Stimulated activated CD4-positive, alpha-beta T cell treated with anti-CD3 and anti-CD28 coated beads, Interleukin-4, amount 100 ng/mL, for 24 hours (primary cell): ENCODE measurements around the gene CDC42BPG.

Source experiments
- DNase-seq: peaks from one replicate; pipeline ENCODE4 v3.0.0-alpha.2; 2020

The CDC42BPG gene

DNA sequence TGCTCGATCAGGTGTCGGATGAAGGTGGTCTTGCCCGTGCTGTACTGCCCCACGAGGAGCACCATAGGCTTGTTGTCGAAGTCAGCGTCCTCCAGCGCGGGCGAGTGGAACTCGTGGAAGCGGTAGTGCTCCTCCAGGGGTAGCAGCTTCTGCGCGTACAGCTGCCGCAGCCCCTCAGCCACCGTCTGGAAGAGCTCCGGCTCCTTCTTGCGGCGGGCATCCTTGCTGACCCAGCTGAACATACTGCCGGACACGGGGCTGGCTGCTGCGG lies 33.7 kb upstream of the CDC42BPG start:
- DNase-seq: no peak

- DNase-seq: peak; percentile 49
Measured at GRCh38 chr11:64877390-64878222, 33.2 kb upstream of the CDC42BPG start.

- DNase-seq: no peak
Measured at GRCh38 chr11:64876835-64877341, 32.4 kb upstream of the CDC42BPG start.

DNA sequence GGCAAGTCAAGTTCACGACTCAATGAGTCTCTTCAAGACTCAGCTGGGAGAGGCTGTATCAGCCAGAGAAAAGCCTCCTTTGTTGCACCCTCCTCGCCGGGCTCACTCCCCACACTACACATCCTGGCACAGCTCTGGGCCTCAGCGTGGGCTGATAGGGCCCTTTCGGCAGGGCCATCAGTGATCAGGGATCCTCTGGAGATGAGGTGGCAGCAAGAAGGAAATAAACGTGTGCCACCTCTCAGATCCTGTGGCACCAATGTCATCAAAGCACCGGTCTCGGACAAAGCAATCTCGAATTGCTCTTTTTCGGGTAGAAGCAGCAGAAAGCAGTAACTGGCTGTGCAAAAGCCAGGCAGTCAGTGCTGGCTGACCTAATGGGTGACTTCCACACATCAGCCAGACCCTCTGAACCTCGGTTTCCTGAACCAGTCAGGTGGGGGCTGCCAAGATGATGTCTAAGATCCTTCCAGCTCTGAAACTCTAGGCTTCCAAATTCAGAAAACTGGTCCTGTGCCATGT lies 31.8 kb upstream of the CDC42BPG start:
- DNase-seq: peak; percentile 58

- no peak for DNase-seq
Measured at GRCh38 chr11:64875369-64876228, 31.1 kb upstream of the CDC42BPG start.

DNA sequence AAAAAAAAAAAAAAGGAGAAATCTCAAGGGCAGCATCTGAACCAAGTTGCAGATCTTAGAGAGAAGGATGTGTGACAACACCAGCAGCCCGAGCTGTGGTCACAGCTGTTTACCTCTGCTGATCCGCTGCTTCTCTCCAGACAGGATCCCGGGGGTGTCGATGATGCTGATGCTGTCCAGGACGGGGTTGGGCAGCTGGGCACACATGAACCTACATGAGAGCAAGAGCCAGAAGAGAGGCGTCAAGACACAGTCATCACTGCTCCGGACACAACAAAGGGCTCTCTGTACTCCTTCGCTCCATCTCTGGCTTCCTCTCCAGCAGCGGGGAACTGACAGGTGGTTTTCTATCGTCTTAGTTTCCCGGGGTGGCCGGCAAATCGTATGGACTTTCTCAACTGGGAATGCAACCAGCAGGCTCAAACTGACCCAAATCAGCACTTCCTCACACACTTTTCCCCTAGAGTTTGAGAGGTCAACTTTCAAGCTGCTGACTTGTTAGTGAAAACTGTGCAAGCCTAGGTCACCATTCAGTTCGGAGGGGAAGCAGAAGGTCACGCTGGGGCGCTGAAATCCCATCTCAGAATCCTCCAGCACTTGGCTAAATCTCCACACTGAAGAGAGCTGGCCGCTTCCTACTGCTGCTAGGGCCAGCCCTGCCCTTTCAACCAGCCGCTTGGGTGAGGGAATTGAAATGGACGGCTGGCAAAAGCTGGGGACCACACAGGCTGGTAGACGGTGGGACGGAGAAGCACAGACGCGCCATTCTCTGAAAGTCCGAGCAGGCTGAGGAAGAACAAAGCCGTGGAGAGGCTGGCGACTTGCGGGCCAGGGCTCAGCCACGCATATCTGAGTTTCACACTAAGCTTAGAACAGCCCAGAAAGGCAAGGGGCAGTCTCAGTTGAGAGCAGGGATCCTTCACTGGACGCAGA lies 30.1 kb upstream of the CDC42BPG start:
- DNase-seq: no peak

GRCh38 chr11:64872790-64873488 lies 28.5 kb upstream of the CDC42BPG start:
- DNase-seq: no peak

- no peak for DNase-seq
Measured at GRCh38 chr11:64871492-64871891, 27.0 kb upstream of the CDC42BPG start.

DNA sequence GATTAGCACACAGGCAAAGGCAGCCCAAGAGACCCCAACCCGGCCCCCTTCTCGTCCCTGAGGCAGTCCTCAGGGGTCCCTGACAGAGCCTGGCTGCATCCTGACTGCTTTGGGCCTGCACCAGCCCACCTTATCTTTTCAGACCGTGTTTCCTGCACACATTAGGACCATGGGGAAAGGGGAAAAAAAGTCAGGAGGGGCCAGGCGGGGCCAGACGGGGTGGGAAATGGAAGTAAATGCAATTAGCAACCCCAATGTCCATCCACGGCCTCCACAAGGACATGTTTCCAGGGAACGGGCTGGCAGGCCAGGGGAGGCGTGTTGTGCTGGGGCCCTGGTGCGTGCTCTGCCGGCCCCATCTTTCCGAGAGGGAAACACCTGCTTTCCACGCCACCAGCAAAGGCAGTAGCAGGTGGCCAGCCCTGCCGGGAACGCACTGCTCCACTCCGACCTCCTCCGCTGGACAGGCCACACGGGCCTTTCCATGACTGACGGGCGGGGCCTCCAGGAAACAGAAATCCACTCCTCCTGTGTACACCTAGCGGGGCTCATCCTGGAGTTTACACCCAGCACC lies 26.5 kb upstream of the CDC42BPG start:
- DNase-seq: no peak

- DNase-seq: no peak
Measured at GRCh38 chr11:64870176-64870892, 25.9 kb upstream of the CDC42BPG start.

- no peak for DNase-seq
Measured at GRCh38 chr11:64869571-64870175, 25.2 kb upstream of the CDC42BPG start.

- no peak for DNase-seq
Measured at GRCh38 chr11:64868904-64869570, 24.6 kb upstream of the CDC42BPG start.

- DNase-seq: peak; percentile 42
Measured at GRCh38 chr11:64867748-64868462, 23.5 kb upstream of the CDC42BPG start.

GRCh38 chr11:64866173-64866491 lies 21.7 kb upstream of the CDC42BPG start:
- DNase-seq: no peak

GRCh38 chr11:64865286-64866172 lies 21.1 kb upstream of the CDC42BPG start:
- DNase-seq: peak; percentile 72

GRCh38 chr11:64864473-64865285 lies 20.2 kb upstream of the CDC42BPG start:
- DNase-seq: peak; percentile 78

GRCh38 chr11:64864135-64864472 lies 19.7 kb upstream of the CDC42BPG start:
- no peak for DNase-seq
